Lower leg skin (tissue), 4 donors: ENCODE results near the gene PIP4K2C. TPM values are rescaled to one million over a fixed set of nuclear protein-coding genes. Genes with fewer than 3 reads are reported as not detected.

ENCODE experiments used
- DNase-seq, 2 donors: peaks; one replicate each; pipeline ENCODE4 v3.0.0-alpha.2; 2019; ENCODE audit warnings: low spot score in 2 of 2
- H3K4me3 ChIP-seq: fragments of 200-600 bp; sonication (generic); 2 replicates; pipeline ENCODE4 v1.5.1; 2017; ENCODE audit warnings: mild to moderate bottlenecking, low read depth; ENCODE audit not compliant: poor library complexity, severe bottlenecking
- CTCF ChIP-seq, 3 donors: fragments of 450-650 bp; IDR thresholded peaks; one replicate each; pipeline ENCODE4 v1.5.1; 2016; ENCODE audit warnings: antibody characterized with exemption in 3 of 3, mild to moderate bottlenecking in 3 of 3, moderate library complexity in 2 of 3
- POLR2A ChIP-seq, 2 donors: fragments of 450-650 bp; IDR thresholded peaks; one replicate each; pipeline ENCODE4 v1.6.1; 2016 to 2017; ENCODE audit warnings: antibody characterized with exemption in 2 of 2, mild to moderate bottlenecking in 1 of 2, moderate library complexity in 1 of 2
- WGBS, 2 donors: methylation state at CpG; one replicate each; pipeline ENCODE4 v1.1.5; 2018; 5-methylcytosine and 5-hydroxymethylcytosine counted together
- intact Hi-C: fragments of 100-400 bp; cut with DNase I; formaldehyde crosslinking; loops from one replicate; pipeline ENCODE4 v1.15.0; 2023; ENCODE audit warnings: low total_unique reads
- total RNA-seq, 4 donors: library from RNA; depleted of rRNA; stranded (reverse); fragments of >200 nt; gene quantifications; one replicate each; pipeline ENCODE4 v1.1.0, GENCODE V29; 2016

Gene PIP4K2C
- total RNA-seq, 4 donors from 2014 or later = 29.1 to 48.9 (median 39.1) TPM

DNA sequence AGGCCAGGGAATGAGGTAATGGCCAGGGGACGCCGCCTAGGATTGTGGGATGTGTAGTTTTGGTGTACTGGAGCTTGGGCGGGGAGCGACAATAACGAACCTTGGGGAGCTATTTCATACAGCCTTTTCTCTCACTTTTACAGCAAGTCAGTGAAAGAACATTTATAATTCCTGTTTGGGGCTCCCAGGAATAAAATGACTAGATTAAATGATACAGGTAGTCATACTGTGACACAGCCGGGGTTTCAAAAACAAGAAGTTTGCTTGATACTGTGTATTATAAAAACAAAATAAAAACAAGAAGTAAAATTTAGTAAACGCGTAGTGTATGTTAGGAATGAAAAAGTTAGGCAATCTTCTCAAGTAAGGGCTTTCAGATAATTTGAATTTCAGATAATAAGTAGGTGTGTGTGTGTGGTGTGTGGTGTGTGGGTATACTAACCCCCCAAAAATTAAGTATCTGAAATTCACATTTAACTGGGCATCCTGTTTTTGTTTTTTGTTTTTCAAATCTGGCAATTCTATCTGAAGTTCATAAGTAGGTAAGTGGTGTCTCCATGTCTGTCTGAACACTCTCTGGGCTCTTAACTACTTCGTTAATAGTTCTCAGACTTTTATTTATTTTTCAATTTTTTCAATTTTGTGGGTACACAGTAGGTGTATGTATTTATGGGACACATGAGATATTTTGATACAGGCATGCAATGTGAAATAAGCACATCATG lies 43.5 kb upstream of the PIP4K2C start:
- no peak for DNase-seq
- TF ChIP-seq CTCF (IDR thresholded peaks at IDR 0.05) (no peak), POLR2A (IDR thresholded peaks at IDR 0.05) (no peak)
- 21 to 23% methylated on average over 9 of the region's 9 CpGs for WGBS, 2 donors
- H3K4me3 ChIP-seq = no peak overlapping the region
- intact Hi-C loops = no loop called here

DNA sequence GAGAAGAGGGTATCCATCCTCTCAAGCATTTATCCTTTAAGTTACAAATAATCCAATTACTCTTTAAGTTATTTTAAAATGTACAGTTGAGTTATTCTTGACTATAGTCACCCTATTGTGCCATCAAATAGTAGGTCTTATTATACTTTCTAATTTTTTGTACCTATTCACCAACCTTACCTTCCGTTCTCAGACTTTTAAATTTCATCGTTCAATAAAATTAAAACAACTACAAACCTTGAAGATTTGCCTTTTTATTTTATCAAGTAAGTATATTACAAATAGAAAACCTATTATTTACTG lies 43.0 kb upstream of the PIP4K2C start:
- intact Hi-C loops = no loop called here
- DNase-seq = no peak

DNA sequence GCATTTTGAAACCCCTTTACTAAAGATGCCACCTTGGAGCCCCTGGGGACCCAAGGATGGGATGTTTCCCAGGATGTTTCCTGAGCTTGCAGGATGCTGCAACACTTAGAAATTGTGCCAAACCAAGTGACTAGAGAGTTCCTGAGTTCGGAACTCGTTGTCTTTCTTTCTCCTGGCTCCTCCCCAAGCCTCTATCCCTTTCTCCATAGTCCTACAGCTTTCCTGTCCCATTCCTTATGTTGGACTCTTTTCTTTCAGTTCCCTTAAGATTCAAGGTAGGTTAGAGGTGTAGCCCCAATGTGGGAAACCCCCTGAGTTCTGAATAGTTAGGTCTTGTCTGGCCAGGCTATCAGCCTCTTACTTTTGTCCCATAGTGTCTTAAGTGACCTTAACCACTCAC lies 42.5 kb upstream of the PIP4K2C start:
- DNase-seq = no peak
- H3K4me3 ChIP-seq = no peak overlapping the region
- no peak for TF ChIP-seq CTCF (IDR thresholded peaks at IDR 0.05)
- no peak for TF ChIP-seq POLR2A (IDR thresholded peaks at IDR 0.05)
- intact Hi-C loops = no loop called here
- WGBS, 2 donors = 32 to 42% methylated on average over 2 of the region's 2 CpGs

More for the DNA sequence above, 43.0 kb upstream of the PIP4K2C start:
- TF ChIP-seq POLR2A (IDR thresholded peaks at IDR 0.05) = no peak
- no peak for TF ChIP-seq CTCF (IDR thresholded peaks at IDR 0.05)
- no peak overlapping the region for H3K4me3 ChIP-seq
- WGBS, 2 donors = 92 to 99% methylated on average over 2 of the region's 2 CpGs

- no peak for DNase-seq
Measured at GRCh38 chr12:57549203-57549908, 41.6 kb upstream of the PIP4K2C start.

GRCh38 chr12:57549909-57550640 lies 40.9 kb upstream of the PIP4K2C start, which contains the start of gene KIF5A:
KIF5A (plus strand) TSS chr12:57550044; CDS start chr12:57550272, 228 bp downstream.
- no peak for TF ChIP-seq CTCF (IDR thresholded peaks at IDR 0.05)
- no peak for TF ChIP-seq POLR2A (IDR thresholded peaks at IDR 0.05)
- H3K4me3 ChIP-seq = no peak within 1 kb of the TSS
- no peak for DNase-seq
- intact Hi-C loops = no loop called here
- 9 to 12% methylated on average over 33 to 39 of the region's 52 CpGs for WGBS, 2 donors

More at GRCh38 chr12:57549203-57549908, 41.6 kb upstream of the PIP4K2C start:
- no peak overlapping the region for H3K4me3 ChIP-seq
- TF ChIP-seq POLR2A (IDR thresholded peaks at IDR 0.05) (no peak), CTCF (IDR thresholded peaks at IDR 0.05) (no peak)
- 34% methylated on average over 13 of the region's 13 CpGs for WGBS, 2 donors
- intact Hi-C loops = no loop called here
